ENCODE data around the gene MYO15B. TPM values are rescaled to one million over a fixed set of nuclear protein-coding genes. Genes with fewer than 3 reads are reported as not detected.

MYO15B gene
- total and polyA plus RNA-seq, 2 of the 13 experiments (the other 11 are each of a cell fraction or from before 2014, with no cell fraction given): 2.8 to 8.1 TPM

DNA sequence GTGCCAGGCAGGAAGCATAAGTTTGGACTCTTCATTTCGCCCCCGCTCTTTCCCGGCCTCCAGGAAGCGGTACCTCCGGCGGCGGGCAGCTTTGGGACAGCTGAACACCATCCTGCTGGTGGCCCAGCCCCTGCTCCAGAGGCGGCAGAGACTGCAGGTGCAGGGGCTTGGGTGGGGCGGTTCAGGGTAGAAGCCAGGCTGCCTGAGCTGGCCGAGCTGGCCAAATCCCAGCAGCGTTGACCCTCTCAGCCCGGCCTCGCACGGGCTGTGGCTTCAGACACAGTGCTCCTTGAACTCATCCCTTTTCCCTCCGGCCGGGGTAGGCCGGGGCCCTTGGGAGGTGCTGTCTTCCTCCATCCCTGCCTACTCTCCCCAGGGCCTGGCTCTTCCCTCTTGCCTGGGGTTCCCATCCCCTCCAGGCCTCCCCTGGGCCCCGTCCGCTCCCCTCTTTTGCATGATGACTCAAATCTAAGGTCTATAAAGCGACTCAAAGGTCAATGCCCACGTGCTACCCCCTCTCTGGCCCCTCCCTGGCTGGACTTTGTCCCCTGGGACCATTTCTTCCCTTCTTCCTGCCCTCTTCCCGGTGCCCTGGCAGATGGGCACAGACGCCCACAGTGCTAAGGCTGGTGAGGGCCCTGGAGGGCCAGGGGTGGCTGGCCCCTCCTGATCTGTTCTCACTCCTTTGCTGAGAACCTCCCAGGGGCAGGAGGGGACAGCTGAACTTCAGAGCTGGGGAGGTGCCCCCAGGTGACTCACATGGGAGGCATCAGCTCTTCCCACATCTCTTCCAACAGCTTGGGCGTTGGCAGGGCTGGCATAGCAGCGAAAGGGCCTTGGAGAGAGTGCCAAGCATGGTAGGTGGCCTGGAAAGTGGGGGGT lies 22.7 kb downstream of the MYO15B start (continued):
- TF ChIP-seq, protein P1, sequence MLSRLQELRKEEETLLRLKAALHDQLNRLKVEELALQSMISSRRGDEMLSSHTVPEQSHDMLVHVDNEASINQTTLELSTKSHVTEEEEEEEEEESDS (CRISPR knock-in tag; IDR thresholded peaks at IDR 0.05; ENCODE audit: borderline replicate concordance): no peak
- peak; percentile 100 for TF ChIP-seq HNRNPL (IDR thresholded peaks at IDR 0.05; ENCODE audit: low read depth, low read length)
- 0 out of 2 replicates have a peak, but pooled peaks have one; percentile 10 for TF ChIP-seq ZNF703 (CRISPR knock-in tag; IDR thresholded peaks at IDR 0.05; ENCODE audit: borderline replicate concordance)
- no peak for TF ChIP-seq ZNF253 (CRISPR knock-in tag; IDR thresholded peaks at IDR 0.05; ENCODE audit: borderline replicate concordance)
- TF ChIP-seq ZNF460 (CRISPR knock-in tag; IDR thresholded peaks at IDR 0.05; ENCODE audit: borderline replicate concordance): no peak
- no peak for TF ChIP-seq ZBTB21 (CRISPR knock-in tag; IDR thresholded peaks at IDR 0.05)
- TF ChIP-seq YEATS2 (CRISPR knock-in tag; IDR thresholded peaks at IDR 0.05; ENCODE audit: borderline replicate concordance): no peak
- TF ChIP-seq CREM (IDR thresholded peaks at IDR 0.05): no peak
- no peak for TF ChIP-seq CREM (CRISPR knock-in tag; IDR thresholded peaks at IDR 0.05)
- 0 out of 2 replicates have a peak, but pooled peaks have one; percentile 16 for TF ChIP-seq HHEX (CRISPR knock-in tag; IDR thresholded peaks at IDR 0.05)
- TF ChIP-seq SIX1 (CRISPR knock-in tag; IDR thresholded peaks at IDR 0.05; ENCODE audit: borderline replicate concordance): no peak
- TF ChIP-seq, protein P2, sequence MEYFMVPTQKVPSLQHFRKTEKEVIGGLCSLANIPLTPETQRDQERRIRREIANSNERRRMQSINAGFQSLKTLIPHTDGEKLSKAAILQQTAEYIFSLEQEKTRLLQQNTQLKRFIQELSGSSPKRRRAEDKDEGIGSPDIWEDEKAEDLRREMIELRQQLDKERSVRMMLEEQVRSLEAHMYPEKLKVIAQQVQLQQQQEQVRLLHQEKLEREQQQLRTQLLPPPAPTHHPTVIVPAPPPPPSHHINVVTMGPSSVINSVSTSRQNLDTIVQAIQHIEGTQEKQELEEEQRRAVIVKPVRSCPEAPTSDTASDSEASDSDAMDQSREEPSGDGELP (IDR thresholded peaks at IDR 0.05; ENCODE audit: borderline replicate concordance, low read depth): no peak
- TF ChIP-seq SOX5 (CRISPR knock-in tag; IDR thresholded peaks at IDR 0.05; ENCODE audit: borderline replicate concordance): peak; percentile 33; the same call in 1 of the 2 replicates
- TF ChIP-seq NONO (IDR thresholded peaks at IDR 0.05): no peak
- no peak for TF ChIP-seq NONO (CRISPR knock-in tag; conservative IDR thresholded peaks at IDR 0.05)
- TF ChIP-seq ZBTB38 (CRISPR knock-in tag; IDR thresholded peaks at IDR 0.05): peak; percentile 56; the same call in 1 of the 2 replicates
- no peak for TF ChIP-seq ZNF75D (CRISPR knock-in tag; IDR thresholded peaks at IDR 0.05; ENCODE audit: borderline replicate concordance)
- TF ChIP-seq RFXANK (CRISPR knock-in tag; IDR thresholded peaks at IDR 0.05): 0 out of 2 replicates have a peak, but pooled peaks have one; percentile 44
- TF ChIP-seq NCOA1 (CRISPR knock-in tag; IDR thresholded peaks at IDR 0.05): no peak
- TF ChIP-seq BRCA1 (CRISPR knock-in tag; IDR thresholded peaks at IDR 0.05): no peak
- 0 out of 3 replicates have a peak, but pooled peaks have one; percentile 57 for TF ChIP-seq MXI1 (IDR thresholded peaks at IDR 0.05; ENCODE audit: borderline replicate concordance, low read depth, low read length)
- TF ChIP-seq, protein P3, sequence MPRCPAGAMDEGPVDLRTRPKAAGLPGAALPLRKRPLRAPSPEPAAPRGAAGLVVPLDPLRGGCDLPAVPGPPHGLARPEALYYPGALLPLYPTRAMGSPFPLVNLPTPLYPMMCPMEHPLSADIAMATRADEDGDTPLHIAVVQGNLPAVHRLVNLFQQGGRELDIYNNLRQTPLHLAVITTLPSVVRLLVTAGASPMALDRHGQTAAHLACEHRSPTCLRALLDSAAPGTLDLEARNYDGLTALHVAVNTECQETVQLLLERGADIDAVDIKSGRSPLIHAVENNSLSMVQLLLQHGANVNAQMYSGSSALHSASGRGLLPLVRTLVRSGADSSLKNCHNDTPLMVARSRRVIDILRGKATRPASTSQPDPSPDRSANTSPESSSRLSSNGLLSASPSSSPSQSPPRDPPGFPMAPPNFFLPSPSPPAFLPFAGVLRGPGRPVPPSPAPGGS (CRISPR knock-in tag; IDR thresholded peaks at IDR 0.05): no peak
- TF ChIP-seq ZNF383 (CRISPR knock-in tag; IDR thresholded peaks at IDR 0.05; ENCODE audit: borderline replicate concordance): no peak
- no peak for TF ChIP-seq ZNF484 (CRISPR knock-in tag; IDR thresholded peaks at IDR 0.05; ENCODE audit: borderline replicate concordance, low read depth)
- TF ChIP-seq, protein P4, sequence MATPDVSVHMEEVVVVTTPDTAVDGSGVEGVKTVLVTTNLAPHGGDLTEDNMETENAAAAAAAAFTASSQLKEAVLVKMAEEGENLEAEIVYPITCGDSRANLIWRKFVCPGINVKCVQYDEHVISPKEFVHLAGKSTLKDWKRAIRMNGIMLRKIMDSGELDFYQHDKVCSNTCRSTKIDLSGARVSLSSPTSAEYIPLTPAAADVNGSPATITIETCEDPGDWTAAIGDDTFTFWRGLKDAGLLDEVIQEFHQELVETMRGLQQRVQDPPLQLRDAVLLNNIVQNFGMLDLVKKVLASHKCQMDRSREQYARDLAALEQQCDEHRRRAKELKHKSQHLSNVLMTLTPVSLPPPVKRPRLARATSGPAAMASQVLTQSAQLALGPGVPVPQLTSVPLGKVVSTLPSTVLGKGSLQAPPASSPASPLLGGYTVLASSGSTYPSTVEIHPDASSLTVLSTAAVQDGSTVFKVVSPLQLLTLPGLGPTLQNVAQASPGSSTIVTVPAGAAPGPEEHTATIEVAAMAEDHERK (CRISPR knock-in tag; IDR thresholded peaks at IDR 0.05; ENCODE audit: low read depth): no peak
- no peak for TF ChIP-seq ZFP41 (CRISPR knock-in tag; IDR thresholded peaks at IDR 0.05; ENCODE audit: borderline replicate concordance)

All from HepG2 (cell line).